CD4-positive, CD25-positive, alpha-beta regulatory T cell (primary cell): Measurements from ENCODE around the gene GNAS-AS1. TPM values are rescaled to one million over a fixed set of nuclear protein-coding genes. Genes with fewer than 3 reads are reported as not detected.

Source experiments
- ATAC-seq, 2 donors: fragments of 150-1000 bp; cut with Tn5 transposase; one replicate each; pipeline ENCODE4 v1.10.0; 2021; ENCODE audit warnings: low read depth in 2 of 2, moderate number of reproducible peaks in 2 of 2, moderate library complexity in 1 of 2
- DNase-seq, 3 donors: peaks; one replicate each; pipeline versions ENCODE4 v3.0.0 to v3.0.0-alpha.2; 2012 to 2022; ENCODE audit warnings: mixed read lengths in 1 of 3
- H3K27ac ChIP-seq: one replicate; pipeline ENCODE4 v1.7.0; 2013; ENCODE audit warnings: mild to moderate bottlenecking, low read length; ENCODE audit not compliant: insufficient read depth, poor library complexity, severe bottlenecking
- H3K27me3 ChIP-seq: one replicate; pipeline ENCODE4 v1.7.0; 2013; ENCODE audit warnings: low read length; ENCODE audit not compliant: control insufficient read depth, insufficient read depth
- H3K36me3 ChIP-seq: one replicate; pipeline ENCODE4 v1.7.0; 2013; ENCODE audit warnings: mild to moderate bottlenecking, low read length, moderate library complexity; ENCODE audit not compliant: control insufficient read depth, insufficient read depth
- H3K4me1 ChIP-seq: 2 replicates; pipeline ENCODE4 v1.7.0; 2013; ENCODE audit warnings: mild to moderate bottlenecking, low read length; ENCODE audit not compliant: insufficient read depth, control insufficient read depth, poor library complexity, severe bottlenecking
- H3K4me3 ChIP-seq: one replicate; pipeline ENCODE4 v1.7.0; 2013; ENCODE audit warnings: low read depth, mild to moderate bottlenecking, low read length, moderate library complexity
- H3K9me3 ChIP-seq, 2 experiments: 1 replicate in 1 of 2; 2 replicates in 1 of 2; pipeline ENCODE4 v1.7.0; 2013; ENCODE audit warnings: low read length in 2 of 2, mild to moderate bottlenecking in 1 of 2, moderate library complexity in 1 of 2; ENCODE audit not compliant: control insufficient read depth in 2 of 2
- H3K27ac Mint-ChIP-seq, 3 donors: one replicate each; pipeline ENCODE4 v1.8.0; 2020 to 2022; ENCODE audit warnings: mild to moderate bottlenecking in 3 of 3, mixed read lengths in 3 of 3, moderate library complexity in 2 of 3
- H3K27me3 Mint-ChIP-seq: one replicate; pipeline ENCODE4 v1.8.0; 2022; ENCODE audit warnings: mild to moderate bottlenecking, mixed read lengths
- H3K36me3 Mint-ChIP-seq: one replicate; pipeline ENCODE4 v1.8.0; 2020; ENCODE audit warnings: mixed read lengths
- H3K4me1 Mint-ChIP-seq, 4 donors: one replicate each; pipeline ENCODE4 v1.8.0; 2020 to 2022; ENCODE audit warnings: mixed read lengths in 4 of 4, mild to moderate bottlenecking in 1 of 4
- H3K4me3 Mint-ChIP-seq, 4 donors: one replicate each; pipeline ENCODE4 v1.8.0; 2020 to 2022; ENCODE audit warnings: mild to moderate bottlenecking in 4 of 4, mixed read lengths in 4 of 4, moderate library complexity in 3 of 4
- H3K9me3 Mint-ChIP-seq, 7 donors: one replicate each; pipeline ENCODE4 v1.8.0; 2020 to 2022; ENCODE audit warnings: mixed read lengths in 7 of 7, mild to moderate bottlenecking in 3 of 7, moderate library complexity in 2 of 7
- polyA plus RNA-seq, 4 donors: library from polyadenylated mRNA; unstranded; fragments of 300-500 nt; fragmentation: Illumina TruSeq; gene quantifications; one replicate each; pipeline ENCODE4 v1.2.3, GENCODE V29; 2021
- total RNA-seq: library from RNA; stranded (reverse); gene quantifications from one replicate; pipeline ENCODE4 v1.2.3, GENCODE V29; 2022

GNAS-AS1 gene
- total and polyA plus RNA-seq, 5 donors from 2014 or later = 0.54 TPM; not detected in 4

- Mint-ChIP-seq H3K27ac (peak overlapping the region in 1 of 3 donors; percentile 48), H3K9me3 (peaks cover 0 to 2% (median 0%) of the 10 kb centered on the region in 7 donors), H3K4me1 (peaks cover 0 to 11% (median 1%) of the 10 kb centered on the region in 4 donors), H3K4me3 (no peak overlapping the region), H3K36me3 (no peaks in the 10 kb centered on the region), H3K27me3 (peaks cover 4% of the 10 kb centered on the region)
- no peak overlapping the region for H3K4me3 ChIP-seq
- DNase-seq (no peak), ATAC-seq (no peak)
- H3K27me3 ChIP-seq = no peaks in the 10 kb centered on the region
- no peaks in the 10 kb centered on the region for H3K9me3 ChIP-seq
- no peaks in the 10 kb centered on the region for H3K36me3 ChIP-seq
- peaks cover 4% of the 10 kb centered on the region for H3K4me1 ChIP-seq
- H3K27ac ChIP-seq = no peak overlapping the region
Measured at GRCh38 chr20:58876437-58876836, 25.7 kb upstream of the GNAS-AS1 start.

- Mint-ChIP-seq H3K9me3 (peaks cover 0 to 2% (median 0%) of the 10 kb centered on the region in 7 donors), H3K27ac (peak overlapping the region in 1 of 3 donors; percentile 20), H3K4me1 (peaks cover 0 to 15% (median 6%) of the 10 kb centered on the region in 4 donors), H3K36me3 (no peaks in the 10 kb centered on the region), H3K27me3 (peaks cover 8% of the 10 kb centered on the region), H3K4me3 (no peak overlapping the region)
- Histone ChIP-seq H3K27ac (no peak overlapping the region), H3K4me1 (peaks cover 4% of the 10 kb centered on the region), H3K9me3 (no peaks in the 10 kb centered on the region), H3K27me3 (no peaks in the 10 kb centered on the region), H3K4me3 (no peak overlapping the region), H3K36me3 (no peaks in the 10 kb centered on the region)
- ATAC-seq (no peak), DNase-seq (no peak)
Measured at GRCh38 chr20:58875541-58876134, 24.9 kb upstream of the GNAS-AS1 start.

GRCh38 chr20:58875111-58875510 is 24.4 kb upstream of the GNAS-AS1 start:
- H3K4me3 Mint-ChIP-seq = no peak overlapping the region
- Histone ChIP-seq H3K4me1 (peaks cover 4% of the 10 kb centered on the region), H3K4me3 (no peak overlapping the region), H3K36me3 (no peaks in the 10 kb centered on the region), H3K9me3 (no peaks in the 10 kb centered on the region), H3K27me3 (no peaks in the 10 kb centered on the region), H3K27ac (no peak overlapping the region)
- peaks cover 0 to 16% (median 10%) of the 10 kb centered on the region in 4 donors for H3K4me1 Mint-ChIP-seq
- H3K9me3 Mint-ChIP-seq = peaks cover 0 to 2% (median 0%) of the 10 kb centered on the region in 7 donors
- no peaks in the 10 kb centered on the region for H3K36me3 Mint-ChIP-seq
- no peak for ATAC-seq
- DNase-seq = no peak
- H3K27me3 Mint-ChIP-seq = peaks cover 10% of the 10 kb centered on the region
- peak overlapping the region in 1 of 3 donors; percentile 20 for H3K27ac Mint-ChIP-seq

DNA sequence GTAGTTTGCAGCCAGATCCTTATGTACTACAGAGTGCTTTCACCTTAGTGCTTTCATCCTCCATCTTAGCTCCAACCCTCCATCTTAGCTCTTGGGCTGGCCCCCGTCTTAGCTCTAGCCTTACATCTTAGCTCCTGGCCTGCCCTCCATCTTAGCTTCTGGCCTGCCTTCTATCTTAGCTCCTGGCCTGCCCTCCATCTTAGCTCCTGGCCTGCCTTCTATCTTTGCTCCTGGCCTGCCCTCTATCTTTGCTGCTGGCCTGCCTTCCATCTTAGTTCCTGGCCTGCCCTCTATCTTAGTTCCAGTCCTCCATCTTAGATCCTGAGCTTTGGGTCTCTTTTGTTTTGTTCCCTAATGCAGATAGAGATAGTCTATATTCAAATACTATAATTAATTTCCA is 23.8 kb upstream of the GNAS-AS1 start:
- H3K36me3 ChIP-seq = no peaks in the 10 kb centered on the region
- H3K9me3 Mint-ChIP-seq = peaks cover 0 to 2% (median 0%) of the 10 kb centered on the region in 7 donors
- H3K9me3 ChIP-seq = no peaks in the 10 kb centered on the region
- H3K27ac Mint-ChIP-seq = peak overlapping the region in 1 of 3 donors; percentile 17
- H3K4me1 Mint-ChIP-seq = peaks cover 0 to 16% (median 10%) of the 10 kb centered on the region in 4 donors
- no peak overlapping the region for H3K4me3 ChIP-seq
- no peaks in the 10 kb centered on the region for H3K27me3 ChIP-seq
- ATAC-seq = no peak
- H3K4me1 ChIP-seq = peaks cover 4% of the 10 kb centered on the region
- peaks cover 14% of the 10 kb centered on the region for H3K27me3 Mint-ChIP-seq
- H3K4me3 Mint-ChIP-seq = no peak overlapping the region
- no peak for DNase-seq
- H3K36me3 Mint-ChIP-seq = no peaks in the 10 kb centered on the region
- H3K27ac ChIP-seq = no peak overlapping the region

- H3K4me1 ChIP-seq = no peaks in the 10 kb centered on the region
- H3K4me3 Mint-ChIP-seq = no peak overlapping the region
- H3K4me3 ChIP-seq = no peak overlapping the region
- H3K9me3 Mint-ChIP-seq = peaks cover 0 to 2% (median 0%) of the 10 kb centered on the region in 7 donors
- no peak for DNase-seq
- H3K4me1 Mint-ChIP-seq = peaks cover 0 to 11% (median 7%) of the 10 kb centered on the region in 4 donors
- H3K27ac Mint-ChIP-seq = no peak overlapping the region
- H3K27me3 Mint-ChIP-seq = peaks cover 21% of the 10 kb centered on the region
- H3K27me3 ChIP-seq = no peaks in the 10 kb centered on the region
- H3K9me3 ChIP-seq = no peaks in the 10 kb centered on the region
- H3K27ac ChIP-seq = no peak overlapping the region
- ATAC-seq = no peak
- no peaks in the 10 kb centered on the region for H3K36me3 ChIP-seq
- no peaks in the 10 kb centered on the region for H3K36me3 Mint-ChIP-seq
Measured at GRCh38 chr20:58871533-58872102, 20.9 kb upstream of the GNAS-AS1 start.

DNA sequence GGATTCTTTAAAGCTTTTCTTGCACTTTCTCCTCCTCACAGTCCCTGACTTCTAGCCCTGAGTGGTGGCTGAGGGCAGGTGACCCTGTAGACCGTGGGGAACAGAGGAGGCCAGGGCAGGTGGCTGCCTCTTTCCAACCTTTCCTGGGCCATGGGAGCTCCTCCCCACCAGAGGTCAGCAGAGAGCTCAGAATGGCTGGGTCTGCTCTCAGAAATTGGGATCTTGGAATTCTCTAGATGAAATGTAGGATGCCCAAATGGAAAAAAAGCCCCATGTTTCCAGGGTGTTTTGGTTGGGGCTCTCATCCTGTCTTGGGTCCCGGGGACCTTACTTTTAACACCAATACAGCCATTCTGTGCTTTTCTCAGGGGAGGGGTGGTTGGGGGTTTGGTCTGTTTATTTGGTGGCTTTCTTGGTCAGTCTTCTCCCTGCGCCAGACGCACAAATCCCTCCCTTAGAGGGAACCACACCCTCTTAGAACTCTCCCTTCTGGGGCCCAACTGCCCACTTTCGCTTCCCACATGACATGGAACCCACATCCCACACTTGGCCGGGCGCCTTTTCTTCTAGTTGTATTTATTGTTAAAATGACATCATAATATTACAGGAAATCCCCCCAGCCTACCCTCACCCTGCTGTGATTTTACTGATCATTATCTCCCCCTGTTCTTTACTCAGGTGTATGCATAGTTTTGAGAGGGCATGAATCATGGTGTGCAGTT is 19.8 kb upstream of the GNAS-AS1 start:
- DNase-seq = peak in 2 of 3 donors; percentile 33 to 50
- no peaks in the 10 kb centered on the region for H3K4me1 ChIP-seq
- H3K9me3 ChIP-seq = no peaks in the 10 kb centered on the region
- Mint-ChIP-seq H3K4me1 (peaks cover 0 to 11% (median 7%) of the 10 kb centered on the region in 4 donors), H3K4me3 (no peak overlapping the region), H3K9me3 (peaks cover 0 to 2% (median 0%) of the 10 kb centered on the region in 7 donors), H3K36me3 (no peaks in the 10 kb centered on the region), H3K27ac (no peak overlapping the region), H3K27me3 (peaks cover 26% of the 10 kb centered on the region)
- peak; percentile 65 to 71 for ATAC-seq
- H3K4me3 ChIP-seq = no peak overlapping the region
- no peaks in the 10 kb centered on the region for H3K27me3 ChIP-seq
- no peaks in the 10 kb centered on the region for H3K36me3 ChIP-seq
- no peak overlapping the region for H3K27ac ChIP-seq

DNA sequence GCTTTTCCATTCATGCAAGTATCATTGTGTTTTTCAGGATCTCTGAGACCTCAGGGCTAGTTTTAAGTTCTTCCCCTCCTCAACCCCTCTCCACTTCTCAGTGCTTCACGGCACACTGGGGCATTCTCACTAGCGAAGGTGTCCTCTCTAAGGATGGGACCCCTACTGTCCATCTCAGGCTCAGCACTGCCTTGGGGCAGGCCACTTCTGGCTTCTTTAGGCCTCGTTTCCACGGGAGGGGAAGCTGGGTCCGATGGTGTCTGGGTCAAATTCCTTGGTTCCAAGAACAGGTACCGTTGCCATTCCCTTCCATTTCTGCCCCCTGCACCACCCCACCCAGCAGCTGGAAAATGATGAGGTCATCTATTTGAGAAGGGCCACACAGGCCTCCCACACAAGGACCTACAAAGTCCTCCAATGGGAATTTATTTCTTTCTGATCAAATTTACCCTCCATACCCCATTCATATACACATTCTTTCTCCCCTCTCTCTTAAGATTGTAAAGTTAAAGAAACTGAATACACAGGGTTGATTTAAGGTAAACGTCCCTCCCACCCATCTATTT is 19.0 kb upstream of the GNAS-AS1 start:
- H3K27ac ChIP-seq = no peak overlapping the region
- no peaks in the 10 kb centered on the region for H3K9me3 ChIP-seq
- Mint-ChIP-seq H3K27me3 (peaks cover 26% of the 10 kb centered on the region), H3K4me3 (no peak overlapping the region), H3K9me3 (peaks cover 0 to 2% (median 0%) of the 10 kb centered on the region in 7 donors), H3K4me1 (peaks cover 0 to 11% (median 7%) of the 10 kb centered on the region in 4 donors), H3K36me3 (no peaks in the 10 kb centered on the region), H3K27ac (no peak overlapping the region)
- DNase-seq = no peak
- H3K36me3 ChIP-seq = no peaks in the 10 kb centered on the region
- no peaks in the 10 kb centered on the region for H3K27me3 ChIP-seq
- ATAC-seq = no peak
- no peak overlapping the region for H3K4me3 ChIP-seq
- H3K4me1 ChIP-seq = no peaks in the 10 kb centered on the region
